Endothelial cell (in vitro differentiated cells): ENCODE measurements around the gene NREP. TPM values are rescaled to one million over a fixed set of nuclear protein-coding genes. Genes with fewer than 3 reads are reported as not detected.

Source experiments
- DNase-seq: peaks from one replicate; pipeline ENCODE4 v3.0.0; 2021; ENCODE audit warnings: low spot score
- H3K27ac Mint-ChIP-seq: one replicate; pipeline ENCODE4 v1.8.0; 2021; ENCODE audit warnings: mixed read lengths, inconsistent platforms; ENCODE audit not compliant: unreplicated experiment
- H3K27me3 Mint-ChIP-seq: one replicate; pipeline ENCODE4 v1.8.0; 2021; ENCODE audit warnings: mild to moderate bottlenecking, moderate library complexity, mixed read lengths, inconsistent platforms; ENCODE audit not compliant: unreplicated experiment
- H3K36me3 Mint-ChIP-seq: one replicate; pipeline ENCODE4 v1.8.0; 2021; ENCODE audit warnings: mild to moderate bottlenecking, low read depth, mixed read lengths, inconsistent platforms; ENCODE audit not compliant: unreplicated experiment
- H3K4me1 Mint-ChIP-seq: one replicate; pipeline ENCODE4 v1.8.0; 2021; ENCODE audit warnings: mild to moderate bottlenecking, mixed read lengths, inconsistent platforms; ENCODE audit not compliant: unreplicated experiment
- H3K4me3 Mint-ChIP-seq: one replicate; pipeline ENCODE4 v1.8.0; 2021; ENCODE audit warnings: mild to moderate bottlenecking, mixed read lengths, inconsistent platforms; ENCODE audit not compliant: unreplicated experiment
- H3K9me3 Mint-ChIP-seq: one replicate; pipeline ENCODE4 v1.8.0; 2021; ENCODE audit warnings: mixed read lengths, inconsistent platforms; ENCODE audit not compliant: unreplicated experiment
- total RNA-seq: library from RNA; stranded (reverse); fragmentation: NEBNext Ultra II Directional; extraction: Animal tissue kit (Norgen Biotek cat#: 25700); gene quantifications from one replicate; pipeline ENCODE4 v1.2.1, GENCODE V29; 2021; ENCODE audit not compliant: unreplicated experiment
- TF ChIP-seq, protein P1 (sequence below): fragments of 200-600 bp; sonication (generic); IDR thresholded peaks from one replicate; pipeline ENCODE4 v1.5.0; 2021; ENCODE audit warnings: antibody characterized with exemption; ENCODE audit not compliant: unreplicated experiment

Gene NREP
- total RNA-seq, 1 donor from 2014 or later, result 218 TPM

DNA sequence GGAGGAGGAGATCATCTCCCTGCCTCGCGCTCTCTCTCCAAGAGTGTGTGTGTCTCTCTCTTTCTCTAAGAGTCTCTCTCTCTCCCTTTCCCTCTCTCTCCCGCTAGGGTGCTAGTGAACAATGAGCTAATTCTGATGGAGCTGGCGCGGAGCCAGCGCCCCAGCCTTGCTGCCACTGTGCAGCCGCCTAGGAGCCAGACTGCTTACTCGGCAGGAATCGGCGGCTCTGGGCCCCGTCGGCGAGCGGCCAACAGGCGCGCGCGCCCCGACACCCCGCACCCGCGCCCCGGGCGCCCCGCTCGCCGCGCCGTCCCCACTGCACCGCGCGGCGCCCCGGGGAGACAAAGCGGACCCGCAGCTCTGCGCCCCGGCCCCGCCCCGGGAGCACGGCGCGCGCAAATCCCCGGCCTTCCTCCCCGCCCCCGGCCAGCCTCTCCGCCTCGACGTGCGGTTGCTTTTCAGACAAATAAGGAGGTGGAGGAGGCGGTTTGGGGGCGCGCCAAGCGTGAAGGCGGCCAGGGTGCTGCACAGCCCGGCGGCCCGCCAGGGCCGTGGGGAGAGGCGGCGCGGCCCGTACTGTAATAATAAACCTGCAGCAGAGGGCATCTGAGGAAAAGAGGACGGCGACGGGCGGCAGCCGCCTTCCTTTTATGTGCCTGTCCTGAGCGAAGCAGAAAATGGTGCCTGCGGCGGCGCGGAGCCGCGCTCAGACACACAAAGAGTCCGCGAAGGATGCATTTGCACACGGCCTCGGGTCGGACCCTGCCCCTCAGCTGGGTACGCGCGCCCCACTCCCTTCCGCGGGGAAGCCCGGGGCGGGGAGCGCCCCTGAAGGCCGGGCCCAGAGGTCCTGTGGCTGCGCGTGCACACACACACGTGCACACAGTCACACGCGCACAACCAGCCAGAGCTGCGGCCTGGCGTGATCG is 625 bp upstream of the NREP start:
- no peaks in the 10 kb centered on the region for H3K9me3 Mint-ChIP-seq
- peak; percentile 79 for DNase-seq
- H3K27ac Mint-ChIP-seq, result peak overlapping the region; percentile 96
- H3K4me1 Mint-ChIP-seq, result peaks cover 38% of the 10 kb centered on the region
- TF ChIP-seq, protein P1, sequence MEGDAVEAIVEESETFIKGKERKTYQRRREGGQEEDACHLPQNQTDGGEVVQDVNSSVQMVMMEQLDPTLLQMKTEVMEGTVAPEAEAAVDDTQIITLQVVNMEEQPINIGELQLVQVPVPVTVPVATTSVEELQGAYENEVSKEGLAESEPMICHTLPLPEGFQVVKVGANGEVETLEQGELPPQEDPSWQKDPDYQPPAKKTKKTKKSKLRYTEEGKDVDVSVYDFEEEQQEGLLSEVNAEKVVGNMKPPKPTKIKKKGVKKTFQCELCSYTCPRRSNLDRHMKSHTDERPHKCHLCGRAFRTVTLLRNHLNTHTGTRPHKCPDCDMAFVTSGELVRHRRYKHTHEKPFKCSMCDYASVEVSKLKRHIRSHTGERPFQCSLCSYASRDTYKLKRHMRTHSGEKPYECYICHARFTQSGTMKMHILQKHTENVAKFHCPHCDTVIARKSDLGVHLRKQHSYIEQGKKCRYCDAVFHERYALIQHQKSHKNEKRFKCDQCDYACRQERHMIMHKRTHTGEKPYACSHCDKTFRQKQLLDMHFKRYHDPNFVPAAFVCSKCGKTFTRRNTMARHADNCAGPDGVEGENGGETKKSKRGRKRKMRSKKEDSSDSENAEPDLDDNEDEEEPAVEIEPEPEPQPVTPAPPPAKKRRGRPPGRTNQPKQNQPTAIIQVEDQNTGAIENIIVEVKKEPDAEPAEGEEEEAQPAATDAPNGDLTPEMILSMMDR, result peak; percentile 14
- H3K36me3 Mint-ChIP-seq, result peaks cover 9% of the 10 kb centered on the region
- peak overlapping the region; percentile 98 for H3K4me3 Mint-ChIP-seq
- H3K27me3 Mint-ChIP-seq, result peaks cover 9% of the 10 kb centered on the region

DNA sequence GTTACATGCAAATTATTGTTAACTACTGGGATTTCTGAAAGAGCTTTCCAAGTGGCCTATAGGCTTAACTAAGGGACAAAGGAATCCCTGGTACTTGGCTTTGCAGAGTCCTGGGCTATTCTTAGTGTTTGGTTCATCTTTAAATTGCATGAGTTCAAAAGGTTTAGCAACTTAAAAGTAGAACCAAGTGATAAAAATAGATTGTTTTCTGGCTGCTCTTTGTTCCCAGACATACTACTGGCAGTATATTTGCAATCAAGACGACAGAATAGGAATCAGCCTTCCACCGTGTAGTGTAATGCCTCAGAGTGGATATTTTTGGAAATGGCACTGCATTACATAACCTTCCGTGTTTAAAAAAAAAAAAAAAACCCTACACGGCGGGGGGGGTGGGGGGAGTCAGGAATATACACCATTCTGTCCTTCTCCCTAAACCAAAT is 1.0 kb downstream of the NREP start:
- peaks cover 9% of the 10 kb centered on the region for H3K36me3 Mint-ChIP-seq
- DNase-seq, result no peak
- H3K4me1 Mint-ChIP-seq, result peaks cover 23% of the 10 kb centered on the region
- H3K4me3 Mint-ChIP-seq, result peak overlapping the region; percentile 98
- H3K27me3 Mint-ChIP-seq, result peaks cover 8% of the 10 kb centered on the region
- no peaks in the 10 kb centered on the region for H3K9me3 Mint-ChIP-seq
- TF ChIP-seq, protein P1, result no peak
- peak overlapping the region; percentile 92 for H3K27ac Mint-ChIP-seq

DNA sequence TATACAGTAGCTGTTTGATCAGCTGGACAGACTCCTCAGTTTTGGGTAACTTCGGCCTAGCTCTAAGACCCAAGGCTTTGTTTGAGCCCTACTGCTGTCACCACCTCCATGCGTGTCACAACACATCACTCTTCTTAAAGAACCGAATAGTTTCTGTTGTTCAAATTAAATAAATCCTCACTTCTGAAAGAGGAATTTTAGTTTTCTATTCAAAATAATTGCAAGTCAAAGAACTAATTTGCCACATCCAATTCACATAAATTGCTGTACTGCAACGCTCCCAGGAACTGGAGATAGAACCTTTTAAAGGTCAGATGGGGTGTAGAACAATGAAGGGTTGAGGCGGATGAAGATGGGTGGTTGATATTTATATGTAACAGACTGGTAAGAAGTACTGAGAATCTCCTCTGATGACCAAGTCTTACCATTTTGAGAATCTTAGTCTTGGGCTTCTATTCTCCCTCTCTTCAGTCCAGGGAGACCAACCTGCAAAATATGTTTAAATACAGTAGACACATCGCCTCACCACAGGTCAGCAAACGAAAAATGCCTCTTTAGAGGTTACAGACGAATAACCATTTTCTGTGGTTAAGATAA is 1.6 kb downstream of the NREP start:
- Mint-ChIP-seq H3K27me3 (peaks cover 8% of the 10 kb centered on the region), H3K4me3 (peak overlapping the region; percentile 98), H3K27ac (peak overlapping the region; percentile 82), H3K4me1 (peaks cover 21% of the 10 kb centered on the region), H3K9me3 (no peaks in the 10 kb centered on the region), H3K36me3 (peaks cover 9% of the 10 kb centered on the region)
- TF ChIP-seq, protein P1, result no peak
- DNase-seq, result no peak

DNA sequence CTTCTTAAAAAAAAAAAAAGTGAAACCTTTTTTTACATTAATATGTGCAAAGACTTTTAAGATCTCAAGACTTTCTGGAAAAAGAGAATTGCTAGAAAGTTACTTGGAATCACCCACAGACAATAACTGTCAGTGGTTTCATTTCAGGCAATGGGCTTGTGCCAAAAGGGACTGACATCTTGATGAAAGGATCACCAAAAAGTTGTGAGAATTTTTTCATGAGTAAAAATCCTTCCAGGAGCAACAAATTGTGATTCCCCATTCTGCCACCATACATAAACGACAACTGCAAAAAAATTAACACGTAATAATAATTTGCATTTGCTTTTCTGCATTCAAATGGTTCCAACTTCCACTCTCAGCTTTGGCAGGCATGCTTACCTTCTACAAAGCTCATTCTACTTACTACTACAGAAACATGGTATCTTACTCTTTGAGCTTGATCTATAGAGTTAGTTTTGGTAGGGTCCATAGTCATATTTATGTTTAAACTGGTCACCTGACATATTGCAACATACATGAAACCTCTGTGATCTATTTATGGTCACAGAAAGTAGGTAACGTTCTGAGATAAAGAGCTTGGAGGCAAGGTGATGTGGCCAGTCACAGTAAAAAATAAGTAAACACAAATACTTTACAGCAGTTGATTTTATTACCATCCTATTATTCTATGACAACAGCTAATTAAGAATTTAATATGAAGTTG is 3.0 kb downstream of the NREP start:
- no peak overlapping the region for H3K27ac Mint-ChIP-seq
- H3K4me3 Mint-ChIP-seq, result peak overlapping the region; percentile 37
- peaks cover 7% of the 10 kb centered on the region for H3K27me3 Mint-ChIP-seq
- H3K4me1 Mint-ChIP-seq, result peaks cover 16% of the 10 kb centered on the region
- TF ChIP-seq, protein P1, result no peak
- H3K9me3 Mint-ChIP-seq, result no peaks in the 10 kb centered on the region
- no peak for DNase-seq
- H3K36me3 Mint-ChIP-seq, result peaks cover 12% of the 10 kb centered on the region
